NCI-H2081 (cell line): ENCODE data around the gene CTNNA2.
"Not testable (repeated sequence)": the region's sequence is repeated elsewhere in the genome, so short reads cannot be mapped to it uniquely, and the experiment has no call there.

Experiments
- DNase-seq, 2 experiments: peaks; one replicate each; lab custom pipeline; 2025; lab: John Stamatoyannopoulos, UW

Gene CTNNA2

DNA sequence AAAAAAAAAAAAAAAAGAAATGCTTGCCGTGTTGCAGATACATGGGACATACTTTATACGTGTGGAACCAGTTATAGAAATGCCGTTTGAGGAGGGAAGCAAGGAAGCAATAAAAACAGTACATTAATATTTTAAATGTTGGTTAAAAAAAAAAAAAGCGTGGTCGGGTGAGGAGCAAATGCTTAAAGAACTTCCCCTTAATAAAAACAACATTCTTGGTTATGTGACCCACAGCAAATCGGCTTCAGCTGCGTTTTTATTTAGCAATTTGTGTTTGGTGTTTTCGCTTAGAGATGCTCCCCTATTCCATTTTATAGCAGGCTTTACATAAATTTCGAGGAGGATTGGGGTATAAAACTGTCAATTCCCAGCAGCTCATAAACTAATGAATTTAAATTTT lies 568.1 kb downstream of the CTNNA2 start:
- DNase-seq = no peak

- peak in 1 of 2 experiments; percentile 19 for DNase-seq
Observed at GRCh38 chr2:80086831-80087230, 574.0 kb downstream of the CTNNA2 start.

- DNase-seq = no peak
Observed at GRCh38 chr2:80091237-80091636, 578.4 kb downstream of the CTNNA2 start.

- DNase-seq = no peak
Observed at GRCh38 chr2:80092474-80092873, 579.6 kb downstream of the CTNNA2 start.

- not testable (repeated sequence) for DNase-seq
Observed at GRCh38 chr2:80098503-80098902, 585.7 kb downstream of the CTNNA2 start.

- DNase-seq = no peak
Observed at GRCh38 chr2:80102026-80102425, 589.2 kb downstream of the CTNNA2 start.

DNA sequence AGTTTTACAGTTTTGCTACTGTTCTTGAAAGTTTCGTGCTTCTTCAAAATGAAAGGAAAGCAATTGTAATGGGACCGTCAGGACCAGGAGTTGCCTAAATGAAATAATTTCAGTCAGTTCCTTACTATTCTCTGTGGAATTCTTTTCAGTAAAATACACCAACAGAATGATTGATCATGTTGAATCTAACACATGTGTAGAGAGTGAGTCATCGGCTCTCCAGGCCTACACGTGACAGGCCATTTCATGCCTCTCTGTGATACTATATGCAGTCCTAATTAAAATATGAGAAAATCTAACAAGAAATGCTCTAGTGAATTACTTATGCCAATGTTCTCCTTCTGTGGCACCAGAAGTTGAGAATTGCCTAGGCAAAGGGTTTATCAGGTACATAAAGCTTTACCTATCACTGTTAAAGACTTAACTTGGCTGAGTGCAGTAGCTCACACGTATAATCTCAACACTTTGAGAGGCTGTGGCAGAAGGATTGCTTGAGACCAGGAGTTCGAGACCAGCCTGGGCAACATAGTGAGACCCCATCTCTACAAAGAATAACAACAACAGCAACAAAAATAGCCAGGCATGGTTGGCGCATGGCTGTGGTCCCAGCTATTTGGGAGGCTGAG lies 592.3 kb downstream of the CTNNA2 start:
- DNase-seq = no peak

- DNase-seq = no peak
Observed at GRCh38 chr2:80111185-80111584, 598.3 kb downstream of the CTNNA2 start.

DNA sequence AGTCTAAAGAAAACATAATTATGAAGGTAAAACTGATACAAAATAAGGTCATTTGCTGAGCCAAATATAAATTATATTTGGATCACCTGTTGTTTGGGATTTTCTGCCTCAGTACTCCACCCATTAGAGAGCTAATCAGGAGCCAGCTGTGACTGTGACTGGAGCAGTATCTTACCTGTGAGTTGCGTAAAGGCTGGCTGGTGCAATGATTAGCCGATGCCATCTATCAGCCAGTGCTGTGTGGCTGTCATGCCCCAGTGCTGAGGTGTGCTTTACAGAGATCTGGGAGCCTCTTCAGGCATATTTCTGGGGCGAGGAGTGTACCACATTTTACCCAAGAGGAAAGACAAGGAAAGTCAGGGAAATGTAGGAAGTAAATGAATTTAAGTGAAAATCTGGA lies 599.9 kb downstream of the CTNNA2 start:
- no peak for DNase-seq

- DNase-seq = peak in 1 of 2 experiments; percentile 7
Observed at GRCh38 chr2:80113399-80113798, 600.5 kb downstream of the CTNNA2 start.

- DNase-seq = no peak
Observed at GRCh38 chr2:80114812-80115211, 602.0 kb downstream of the CTNNA2 start.

- no peak for DNase-seq
Observed at GRCh38 chr2:80117401-80117800, 604.5 kb downstream of the CTNNA2 start.

GRCh38 chr2:80120866-80121265 lies 608.0 kb downstream of the CTNNA2 start:
- no peak for DNase-seq

DNA sequence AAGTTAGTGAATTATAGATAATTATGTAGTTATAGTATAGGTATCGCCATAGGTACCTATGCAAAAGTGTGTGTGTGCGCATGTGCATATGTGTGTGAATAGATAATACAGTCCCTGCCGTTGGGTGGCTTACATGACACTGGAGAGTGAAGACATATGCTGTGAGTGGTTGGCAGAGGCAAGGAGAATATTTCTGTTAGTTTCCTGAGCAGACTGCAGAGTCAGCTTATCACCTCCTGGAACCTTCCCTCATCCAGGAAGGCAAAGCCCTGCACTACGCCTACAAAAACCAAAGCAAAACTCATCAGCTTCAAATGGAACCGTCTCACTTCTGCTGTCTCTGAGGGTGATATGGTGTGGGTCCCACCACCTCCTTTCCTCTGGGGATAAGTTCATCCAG lies 609.8 kb downstream of the CTNNA2 start:
- no peak for DNase-seq

- no peak for DNase-seq
Observed at GRCh38 chr2:80126596-80127189, 613.8 kb downstream of the CTNNA2 start.

GRCh38 chr2:80128080-80128479 lies 615.2 kb downstream of the CTNNA2 start:
- no peak for DNase-seq

- DNase-seq = no peak
Observed at GRCh38 chr2:80132281-80132680, 619.4 kb downstream of the CTNNA2 start.

DNA sequence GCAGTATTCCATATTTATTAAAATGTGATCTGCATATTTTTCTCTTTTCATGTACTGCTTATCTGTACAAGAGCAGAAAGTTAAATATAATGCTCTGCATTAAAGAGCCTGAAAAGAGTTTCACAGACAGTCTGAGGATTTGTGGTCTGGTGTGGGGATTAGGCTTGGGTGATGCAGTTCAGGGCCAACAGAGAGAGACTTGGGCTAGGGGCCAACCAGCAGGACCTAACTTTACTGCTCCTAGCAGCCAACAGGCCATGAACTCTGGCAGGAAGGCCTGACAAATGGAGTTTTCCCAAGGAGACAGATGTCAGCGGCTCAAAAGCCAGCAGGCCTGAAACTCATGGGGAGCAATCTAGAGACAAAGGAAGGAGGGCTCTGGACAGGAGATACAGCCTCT lies 622.1 kb downstream of the CTNNA2 start:
- no peak for DNase-seq

- no peak for DNase-seq
Observed at GRCh38 chr2:80136338-80136737, 623.5 kb downstream of the CTNNA2 start.

DNA sequence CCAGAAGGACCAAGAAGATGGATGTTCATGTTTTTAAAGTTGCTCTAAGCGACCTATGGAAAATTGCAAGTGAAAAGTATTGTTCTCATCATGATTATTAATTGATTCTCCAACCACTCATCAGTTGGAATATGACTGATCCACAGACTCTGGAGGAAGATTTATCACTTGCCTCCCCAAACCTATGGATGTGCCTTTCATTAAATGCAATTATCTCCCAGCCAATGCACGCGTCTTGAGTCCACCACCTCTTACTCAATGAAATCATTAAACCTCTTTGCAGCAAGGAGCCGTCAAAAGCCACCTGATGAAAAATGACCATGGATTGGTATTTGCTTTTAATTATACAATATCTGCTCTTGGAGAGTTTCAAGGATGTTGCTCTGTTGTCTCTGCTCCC lies 626.1 kb downstream of the CTNNA2 start:
- DNase-seq = no peak

DNA sequence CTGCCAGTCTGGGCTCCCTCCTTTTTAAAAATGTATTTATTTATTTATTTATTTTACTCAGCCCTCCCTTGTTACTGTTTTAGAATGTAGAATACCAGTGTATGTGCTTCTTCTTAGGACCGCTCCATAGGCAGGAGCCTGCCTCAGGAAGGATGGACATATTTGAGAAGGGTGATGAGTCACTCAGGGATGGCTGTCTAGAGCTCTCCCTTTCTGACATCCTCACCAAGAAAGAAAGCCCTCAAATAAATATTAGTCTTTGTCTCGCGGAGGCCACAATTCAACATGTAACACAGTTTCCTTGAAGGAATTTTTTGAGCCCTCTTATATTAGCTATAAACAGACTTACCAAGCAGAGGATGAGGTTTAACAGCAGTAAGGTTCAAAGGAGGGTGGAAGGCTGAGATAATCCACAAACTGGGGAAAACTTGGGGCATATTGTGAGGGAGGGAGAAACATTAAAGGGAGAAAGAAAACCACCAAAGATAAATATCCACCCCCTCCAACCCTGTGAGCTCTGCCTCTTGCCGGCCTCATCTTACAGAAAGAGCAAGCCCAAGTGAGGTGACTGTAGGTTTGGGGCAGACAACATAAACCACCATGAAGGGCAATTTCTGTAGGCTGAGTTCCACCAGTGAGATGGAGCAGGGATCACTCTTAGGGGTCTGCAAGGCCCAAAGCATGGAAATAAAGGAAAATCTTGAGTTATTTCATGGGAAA lies 628.3 kb downstream of the CTNNA2 start:
- DNase-seq = no peak

DNA sequence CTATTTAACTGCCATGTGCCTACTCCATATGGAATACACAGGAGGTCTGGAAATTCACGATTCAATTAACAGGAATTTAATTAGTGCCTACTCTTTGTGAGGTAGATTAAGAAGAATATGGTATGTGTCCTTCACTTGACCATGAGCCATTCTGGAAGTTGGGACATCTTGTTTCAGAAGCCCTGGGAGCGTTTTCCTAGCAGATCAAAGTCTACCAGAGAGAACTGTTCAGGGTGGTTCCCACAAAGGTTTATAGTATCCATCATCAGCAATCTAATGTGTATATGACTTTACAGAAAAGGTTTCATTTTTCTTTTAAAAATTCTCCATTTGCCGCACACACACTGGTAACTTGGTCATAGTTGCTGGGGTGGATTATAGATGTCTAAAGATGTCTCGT lies 632.6 kb downstream of the CTNNA2 start:
- DNase-seq = no peak

DNA sequence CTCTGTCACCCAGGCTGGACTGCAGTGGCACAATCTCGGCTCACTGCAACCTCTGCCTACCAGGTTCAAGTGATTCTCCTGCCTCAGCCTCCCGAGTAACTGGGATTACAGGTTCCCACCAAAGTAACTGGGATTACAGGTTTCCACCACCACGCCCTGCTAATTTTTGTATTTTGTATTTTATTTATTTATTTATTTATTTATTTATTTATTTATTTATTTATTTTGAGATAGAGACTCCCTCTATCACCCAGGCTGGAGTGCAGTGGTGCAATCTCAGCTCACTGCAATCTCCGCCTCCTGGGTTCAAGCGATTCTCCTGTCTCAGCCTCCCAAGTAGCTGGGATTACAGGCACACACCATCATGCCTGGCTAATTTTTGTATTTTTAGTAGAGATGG lies 633.9 kb downstream of the CTNNA2 start:
- DNase-seq = not testable (repeated sequence)
